B cell (primary cell): ENCODE measurements around the gene ABCC3. TPM values are rescaled to one million over a fixed set of nuclear protein-coding genes. Genes with fewer than 3 reads are reported as not detected.

Experiments used
- ATAC-seq: fragments of 200-7000 bp; cut with Tn5 transposase; one replicate; pipeline ENCODE4 v1.10.0; 2021; ENCODE audit warnings: low read depth, mild to moderate bottlenecking, moderate number of reproducible peaks, moderate library complexity
- CTCF ChIA-PET: fragments of 350-600 bp; sonication (Branson Sonifier 250); formaldehyde crosslinking; loops from one replicate; lab custom pipeline; 2021; ENCODE audit warnings: antibody characterized with exemption, inconsistent platforms; lab: Charles Lee
- POLR2A ChIA-PET: fragments of 350-600 bp; sonication (Branson Sonifier 250); formaldehyde crosslinking; loops from one replicate; lab custom pipeline; 2021; ENCODE audit warnings: antibody characterized with exemption; lab: Charles Lee
- DNase-seq: peaks from one replicate; pipeline ENCODE4 v3.0.0; 2013
- H2AFZ ChIP-seq: 2 replicates; pipeline ENCODE4 v1.6.1; 2012; ENCODE audit warnings: mild to moderate bottlenecking, low read depth, low read length; ENCODE audit not compliant: insufficient read depth, poor library complexity, severe bottlenecking
- H3K27ac ChIP-seq, 2 donors: 1 replicate in 1 of 2; 2 replicates in 1 of 2; pipeline ENCODE4 v1.5.1; 2012 to 2013; ENCODE audit warnings: low read length in 2 of 2, mild to moderate bottlenecking in 2 of 2, moderate library complexity in 1 of 2
- H3K27me3 ChIP-seq, 4 experiments: fragments of 200-600 bp in 1 of 4; sonication (generic) in 1 of 4; replicated peaks in 1 of 4; 1 replicate in 2 of 4; 2 replicates in 2 of 4; pipeline versions ENCODE4 v1.6.1 to v1.7.0; 2013 to 2016; ENCODE audit warnings: low read length in 3 of 4, mild to moderate bottlenecking in 2 of 4, mixed read lengths in 1 of 4, moderate library complexity in 1 of 4; ENCODE audit not compliant: insufficient read depth in 4 of 4, control insufficient read depth in 3 of 4; ENCODE audit errors: control extremely low read depth in 1 of 4
- H3K36me3 ChIP-seq, 2 experiments: replicated peaks in 1 of 2; 1 replicate in 1 of 2; 2 replicates in 1 of 2; pipeline versions ENCODE4 v1.6.1 to v1.7.1; 2013; ENCODE audit warnings: low read length in 1 of 2; ENCODE audit not compliant: insufficient read depth in 2 of 2, control insufficient read depth in 1 of 2; ENCODE audit errors: control extremely low read depth in 1 of 2, extremely low read depth in 1 of 2
- H3K4me1 ChIP-seq, 2 donors: fragments of 200-600 bp in 1 of 2; sonication (generic) in 1 of 2; 1 replicate in 1 of 2; 2 replicates in 1 of 2; pipeline versions ENCODE4 v1.5.1 to v1.6.1; 2013 to 2017; ENCODE audit warnings: low read length in 2 of 2; ENCODE audit not compliant: control insufficient read depth in 2 of 2, insufficient read depth in 2 of 2
- H3K4me2 ChIP-seq: replicated peaks from 2 replicates; pipeline ENCODE3; 2012; ENCODE audit warnings: mild to moderate bottlenecking, low read depth, low read length; ENCODE audit not compliant: poor library complexity, severe bottlenecking
- H3K4me3 ChIP-seq, 5 experiments: fragments of 200-600 bp in 1 of 5; sonication (generic) in 1 of 5; 1 replicate in 3 of 5; 2 replicates in 2 of 5; pipeline versions ENCODE4 v1.5.1 to v1.7.0; 2011 to 2016; ENCODE audit warnings: low read length in 4 of 5, mild to moderate bottlenecking in 4 of 5, low read depth in 2 of 5, control low read depth in 1 of 5, moderate library complexity in 1 of 5; ENCODE audit not compliant: insufficient read depth in 1 of 5; ENCODE audit errors: control extremely low read depth in 1 of 5, extremely low read depth in 1 of 5
- H3K79me2 ChIP-seq: fragments of 200-600 bp; sonication (generic); one replicate; pipeline ENCODE4 v1.6.0; 2016; ENCODE audit warnings: low read length; ENCODE audit not compliant: control insufficient read depth, insufficient read depth
- H3K9ac ChIP-seq: fragments of 200-600 bp; sonication (generic); 2 replicates; pipeline ENCODE4 v1.6.1; 2017; ENCODE audit warnings: mild to moderate bottlenecking, low read length, moderate library complexity
- H3K9me3 ChIP-seq, 3 donors: one replicate each; pipeline versions ENCODE4 v1.6.1 to v1.7.1; 2013; ENCODE audit warnings: low read length in 2 of 3; ENCODE audit not compliant: control insufficient read depth in 2 of 3, insufficient read depth in 1 of 3; ENCODE audit errors: control extremely low read depth in 1 of 3
- H4K20me1 ChIP-seq: 2 replicates; pipeline ENCODE4 v1.6.0; 2012; ENCODE audit warnings: mild to moderate bottlenecking, low read length; ENCODE audit not compliant: insufficient read depth, control insufficient read depth, poor library complexity, severe bottlenecking
- H3K27ac Mint-ChIP-seq: one replicate; pipeline ENCODE4 v1.8.0; 2021; ENCODE audit warnings: mixed read lengths
- H3K27me3 Mint-ChIP-seq: one replicate; pipeline ENCODE4 v1.8.0; 2021; ENCODE audit warnings: mixed read lengths
- H3K4me1 Mint-ChIP-seq: one replicate; pipeline ENCODE4 v1.8.0; 2021; ENCODE audit warnings: mixed read lengths
- H3K4me3 Mint-ChIP-seq: one replicate; pipeline ENCODE4 v1.8.0; 2021; ENCODE audit warnings: mixed read lengths
- H3K9me3 Mint-ChIP-seq: one replicate; pipeline ENCODE4 v1.8.0; 2022; ENCODE audit warnings: mixed read lengths; ENCODE audit not compliant: insufficient read depth
- EZH2 ChIP-seq: IDR thresholded peaks from 2 replicates; pipeline ENCODE4 v1.6.1; 2012; ENCODE audit warnings: borderline replicate concordance, low read depth, mild to moderate bottlenecking, moderate library complexity, low read length; ENCODE audit not compliant: insufficient read depth, poor library complexity, severe bottlenecking
- WGBS: methylation state at CpG from one replicate; pipeline ENCODE4 v1.1.5; 2013; ENCODE audit warnings: missing lambda C conversion rate; ENCODE audit not compliant: insufficient coverage; 5-methylcytosine and 5-hydroxymethylcytosine counted together
- intact Hi-C: fragments of 100-400 bp; cut with micrococcal nuclease; formaldehyde crosslinking; loops from one replicate; pipeline ENCODE4 v1.10.0; 2022
- polyA plus RNA-seq: library from polyadenylated mRNA; depleted of rRNA; stranded (reverse); fragments of >200 nt; gene quantifications from 2 replicates; pipeline ENCODE4 v1.2.3, GENCODE V29; 2012
- total RNA-seq, 2 donors: library from RNA; stranded (reverse); fragments of 120-200 nt in 1 of 2; gene quantifications; 1 replicate in 1 of 2; 2 replicates in 1 of 2; pipeline versions ENCODE4 v1.2.3 to v1.2.4, GENCODE V29; 2013 to 2022
- TF ChIP-seq, protein P1 (sequence below): fragments of 200-600 bp; IDR thresholded peaks from one replicate; pipeline ENCODE4 v1.8.0; 2022; ENCODE audit warnings: antibody characterized with exemption, mild to moderate bottlenecking

Gene ABCC3
- total and polyA plus RNA-seq, 2 donors (not counting 1 experiment from before 2014, with no cell fraction given), result 0.05 to 0.60 TPM

DNA sequence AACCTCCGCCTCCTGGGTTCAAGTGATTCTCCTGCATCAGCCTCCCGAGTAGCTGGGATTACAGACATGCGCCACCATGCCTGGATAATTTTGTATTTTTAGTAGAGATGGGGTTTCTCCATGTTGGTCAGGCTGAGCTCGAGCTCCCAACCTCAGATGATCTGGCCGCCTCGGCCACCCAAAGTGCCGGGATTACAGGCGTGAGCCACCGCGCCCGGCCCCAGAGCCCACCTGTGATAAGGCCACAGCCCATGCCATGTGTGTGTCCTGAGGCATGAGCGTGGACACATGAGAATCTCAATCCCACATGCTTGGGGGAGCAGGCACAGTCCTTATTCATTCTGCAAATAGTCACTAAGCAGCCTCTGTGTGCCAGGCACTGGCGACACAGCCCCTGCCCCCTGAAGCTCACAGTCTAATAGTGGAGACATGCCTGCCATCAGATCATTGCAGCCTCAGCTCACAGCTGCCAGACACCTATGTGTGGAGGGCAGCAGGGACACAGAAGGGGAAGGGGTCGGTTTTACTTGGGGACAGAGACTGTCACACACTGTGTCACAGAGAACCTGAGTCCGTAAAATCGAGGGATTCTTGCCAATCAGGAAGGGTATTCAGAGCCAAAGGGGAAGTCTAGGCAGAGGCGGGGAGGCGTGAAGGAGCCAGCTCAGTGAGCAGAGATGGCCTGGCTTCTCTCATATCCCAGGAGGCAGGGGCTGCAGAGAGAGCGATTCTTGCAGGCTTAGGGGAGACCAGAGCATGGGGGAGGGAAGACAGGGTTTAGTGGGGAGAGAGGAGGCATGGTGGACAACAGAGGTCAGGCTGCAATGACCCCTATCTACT is 9.4 kb upstream of the ABCC3 start:
- Histone ChIP-seq H3K27ac (no peak overlapping the region), H2AFZ (no peak overlapping the region), H3K9ac (no peak overlapping the region), H3K27me3 (peaks cover 0 to 55% (median 9%) of the 10 kb centered on the region in 4 experiments), H3K4me3 (no peak overlapping the region), H3K4me2 (no peak overlapping the region), H4K20me1 (no peaks in the 10 kb centered on the region), H3K79me2 (no peaks in the 10 kb centered on the region), H3K9me3 (no peaks in the 10 kb centered on the region), H3K36me3 (no peaks in the 10 kb centered on the region), H3K4me1 (peaks cover 0 to 6% of the 10 kb centered on the region in 2 donors)
- TF ChIP-seq, protein P1, sequence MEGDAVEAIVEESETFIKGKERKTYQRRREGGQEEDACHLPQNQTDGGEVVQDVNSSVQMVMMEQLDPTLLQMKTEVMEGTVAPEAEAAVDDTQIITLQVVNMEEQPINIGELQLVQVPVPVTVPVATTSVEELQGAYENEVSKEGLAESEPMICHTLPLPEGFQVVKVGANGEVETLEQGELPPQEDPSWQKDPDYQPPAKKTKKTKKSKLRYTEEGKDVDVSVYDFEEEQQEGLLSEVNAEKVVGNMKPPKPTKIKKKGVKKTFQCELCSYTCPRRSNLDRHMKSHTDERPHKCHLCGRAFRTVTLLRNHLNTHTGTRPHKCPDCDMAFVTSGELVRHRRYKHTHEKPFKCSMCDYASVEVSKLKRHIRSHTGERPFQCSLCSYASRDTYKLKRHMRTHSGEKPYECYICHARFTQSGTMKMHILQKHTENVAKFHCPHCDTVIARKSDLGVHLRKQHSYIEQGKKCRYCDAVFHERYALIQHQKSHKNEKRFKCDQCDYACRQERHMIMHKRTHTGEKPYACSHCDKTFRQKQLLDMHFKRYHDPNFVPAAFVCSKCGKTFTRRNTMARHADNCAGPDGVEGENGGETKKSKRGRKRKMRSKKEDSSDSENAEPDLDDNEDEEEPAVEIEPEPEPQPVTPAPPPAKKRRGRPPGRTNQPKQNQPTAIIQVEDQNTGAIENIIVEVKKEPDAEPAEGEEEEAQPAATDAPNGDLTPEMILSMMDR, result no peak
- TF ChIP-seq EZH2, result no peak
- Mint-ChIP-seq H3K9me3 (no peaks in the 10 kb centered on the region), H3K4me1 (no peaks in the 10 kb centered on the region), H3K27ac (no peak overlapping the region), H3K4me3 (no peak overlapping the region), H3K27me3 (peaks cover 44% of the 10 kb centered on the region)
- POLR2A ChIA-PET, result no interaction called here
- CTCF ChIA-PET, result interaction anchor here (0.7 to 4.5 kb wide), 8 partner anchors 12 to 143 kb away, joined by 3 to 45 read pairs (median 6); partner anchors contain the start of gene SPATA20
- no peak for DNase-seq
- ATAC-seq, result no peak
- intact Hi-C loops, result no loop called here
- WGBS, result 86% methylated on average over 18 of the region's 19 CpGs

DNA sequence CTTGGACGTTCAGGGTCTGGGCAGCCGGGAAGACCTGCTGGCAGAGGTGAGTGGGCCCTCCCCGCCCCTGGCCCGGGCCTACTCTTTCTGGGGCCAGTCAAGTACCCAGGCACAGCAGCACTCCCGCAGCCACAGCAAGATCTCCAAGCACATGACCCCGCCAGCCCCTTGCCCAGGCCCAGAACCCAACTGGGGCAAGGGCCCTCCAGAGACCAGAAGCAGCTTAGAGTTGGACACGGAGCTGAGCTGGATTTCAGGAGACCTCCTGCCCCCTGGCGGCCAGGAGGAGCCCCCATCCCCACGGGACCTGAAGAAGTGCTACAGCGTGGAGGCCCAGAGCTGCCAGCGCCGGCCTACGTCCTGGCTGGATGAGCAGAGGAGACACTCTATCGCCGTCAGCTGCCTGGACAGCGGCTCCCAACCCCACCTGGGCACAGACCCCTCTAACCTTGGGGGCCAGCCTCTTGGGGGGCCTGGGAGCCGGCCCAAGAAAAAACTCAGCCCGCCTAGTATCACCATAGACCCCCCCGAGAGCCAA is 8.6 kb upstream of the ABCC3 start:
- peaks cover 0 to 61% (median 9%) of the 10 kb centered on the region in 4 experiments for H3K27me3 ChIP-seq

More for the DNA sequence above, 8.6 kb upstream of the ABCC3 start:
- Histone ChIP-seq H3K36me3 (no peaks in the 10 kb centered on the region), H3K9me3 (no peaks in the 10 kb centered on the region), H2AFZ (peak overlapping the region; percentile 28), H3K79me2 (no peaks in the 10 kb centered on the region), H3K27ac (no peak overlapping the region), H4K20me1 (no peaks in the 10 kb centered on the region), H3K4me3 (no peak overlapping the region), H3K4me1 (peaks cover 0 to 6% of the 10 kb centered on the region in 2 donors), H3K9ac (no peak overlapping the region), H3K4me2 (no peak overlapping the region)
- ATAC-seq (peak; percentile 70), DNase-seq (peak; percentile 69)
- 47% methylated on average over 16 of the region's 19 CpGs for WGBS
- Mint-ChIP-seq H3K27ac (no peak overlapping the region), H3K4me1 (no peaks in the 10 kb centered on the region), H3K9me3 (no peaks in the 10 kb centered on the region), H3K27me3 (peaks cover 45% of the 10 kb centered on the region), H3K4me3 (no peak overlapping the region)
- intact Hi-C loops, result no loop called here
- TF ChIP-seq, protein P1, result peak; percentile 58
- TF ChIP-seq EZH2, result no peak
- POLR2A ChIA-PET, result no interaction called here
- CTCF ChIA-PET, result interaction anchor here (0.8 to 4.5 kb wide), 8 partner anchors 11 to 144 kb away, joined by 3 to 45 read pairs (median 6); partner anchors contain the start of gene SPATA20
